ENCODE data around the gene PTGS1.

- no peak for TF ChIP-seq CTCF (conservative IDR thresholded peaks at IDR 0.05 in 1 of 2, IDR thresholded peaks at IDR 0.05 in 1 of 2; ENCODE audit: extremely low read depth in 1 of 2, insufficient read depth in 1 of 2, low read depth in 1 of 2, low read length in 2 of 2)
- no peak for TF ChIP-seq EZH2 (IDR thresholded peaks at IDR 0.05; ENCODE audit: borderline replicate concordance, low read length)
Measured at GRCh38 chr9:122403381-122404000, 32.7 kb downstream of the PTGS1 start.

Measured in mammary epithelial cell (primary cell).